Activated T-helper 17 cell treated with anti-CD3 and anti-CD28 coated beads, Interleukin-2, amount 50 U/mL, for 72 hours (primary cell): ENCODE data around the gene CEP85. TPM values are rescaled to one million over a fixed set of nuclear protein-coding genes. Genes with fewer than 3 reads are reported as not detected.

Experiments
- ATAC-seq: fragments of 150-1000 bp; cut with Tn5 transposase; replicated peaks from 2 replicates; pipeline ENCODE4 v1.10.0; 2021; ENCODE audit warnings: mild to moderate bottlenecking, moderate library complexity
- H3K27ac Mint-ChIP-seq: one replicate; pipeline ENCODE4 v1.8.0; 2022; ENCODE audit warnings: mixed read lengths
- H3K27me3 Mint-ChIP-seq: one replicate; pipeline ENCODE4 v1.8.0; 2022; ENCODE audit warnings: mixed read lengths
- H3K36me3 Mint-ChIP-seq: one replicate; pipeline ENCODE4 v1.8.0; 2022; ENCODE audit warnings: low read depth, mild to moderate bottlenecking, mixed read lengths
- H3K4me1 Mint-ChIP-seq: one replicate; pipeline ENCODE4 v1.8.0; 2022; ENCODE audit warnings: mixed read lengths
- H3K4me3 Mint-ChIP-seq: one replicate; pipeline ENCODE4 v1.8.0; 2022; ENCODE audit warnings: mild to moderate bottlenecking, mixed read lengths
- H3K9me3 Mint-ChIP-seq: one replicate; pipeline ENCODE4 v1.8.0; 2022; ENCODE audit warnings: mixed read lengths
- total RNA-seq, 2 donors: library from RNA; stranded (reverse); gene quantifications; one replicate each; pipeline ENCODE4 v1.2.3, GENCODE V29; 2022

Gene CEP85, protein sequence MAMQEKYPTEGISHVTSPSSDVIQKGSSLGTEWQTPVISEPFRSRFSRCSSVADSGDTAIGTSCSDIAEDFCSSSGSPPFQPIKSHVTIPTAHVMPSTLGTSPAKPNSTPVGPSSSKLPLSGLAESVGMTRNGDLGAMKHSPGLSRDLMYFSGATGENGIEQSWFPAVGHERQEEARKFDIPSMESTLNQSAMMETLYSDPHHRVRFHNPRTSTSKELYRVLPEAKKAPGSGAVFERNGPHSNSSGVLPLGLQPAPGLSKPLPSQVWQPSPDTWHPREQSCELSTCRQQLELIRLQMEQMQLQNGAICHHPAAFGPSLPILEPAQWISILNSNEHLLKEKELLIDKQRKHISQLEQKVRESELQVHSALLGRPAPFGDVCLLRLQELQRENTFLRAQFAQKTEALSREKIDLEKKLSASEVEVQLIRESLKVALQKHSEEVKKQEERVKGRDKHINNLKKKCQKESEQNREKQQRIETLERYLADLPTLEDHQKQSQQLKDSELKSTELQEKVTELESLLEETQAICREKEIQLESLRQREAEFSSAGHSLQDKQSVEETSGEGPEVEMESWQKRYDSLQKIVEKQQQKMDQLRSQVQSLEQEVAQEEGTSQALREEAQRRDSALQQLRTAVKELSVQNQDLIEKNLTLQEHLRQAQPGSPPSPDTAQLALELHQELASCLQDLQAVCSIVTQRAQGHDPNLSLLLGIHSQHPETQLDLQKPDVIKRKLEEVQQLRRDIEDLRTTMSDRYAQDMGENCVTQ
- total RNA-seq: 10 to 100 TPM; 34.8 to 37.7 TPM

DNA sequence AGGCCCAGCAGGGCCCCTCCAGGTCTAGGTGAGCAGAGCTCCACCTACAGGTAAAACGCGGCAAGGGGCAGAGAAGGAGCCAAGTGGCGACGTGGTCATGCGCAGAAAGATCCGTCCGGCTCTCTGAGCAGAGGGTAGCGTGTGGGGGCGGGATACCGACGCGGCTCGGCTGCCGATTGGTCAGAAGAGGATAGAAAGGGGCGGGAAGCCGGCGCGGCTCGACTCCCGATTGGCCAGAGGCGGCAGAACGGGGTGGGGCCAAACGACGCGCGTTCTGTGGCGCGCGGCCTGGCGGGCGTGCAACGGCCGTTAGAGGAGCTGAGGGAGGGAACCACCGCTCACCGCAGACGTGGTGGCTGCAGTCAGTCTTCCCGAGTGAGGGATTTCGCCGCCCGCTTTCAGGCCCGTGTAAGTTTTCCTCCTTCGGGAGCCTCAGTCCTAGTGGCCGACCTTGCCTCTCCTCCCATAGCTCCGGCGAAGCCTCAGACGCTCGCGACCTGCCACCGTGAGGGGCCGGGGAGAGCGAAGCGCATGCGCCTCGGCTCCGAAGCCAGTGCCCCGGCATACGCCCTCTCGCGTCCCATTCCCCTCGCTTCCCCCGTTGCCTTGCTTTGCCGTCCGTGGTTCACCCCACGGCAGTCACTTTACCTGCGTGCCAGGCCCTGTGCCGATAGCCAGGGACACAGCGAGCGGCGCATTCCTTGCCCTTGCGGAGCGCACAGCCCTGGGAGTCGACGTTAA lies at the start of gene CEP85:
Gene CEP85 (plus strand): TSS at position 298 of the 741 bp plus-strand sequence. CDS start 5,584 bp downstream, outside the sequence.
- H3K4me3 Mint-ChIP-seq: peak within 1 kb of the TSS; percentile 99
- ATAC-seq: peak; percentile 96
- peaks cover 14% of the 10 kb centered on the region for H3K36me3 Mint-ChIP-seq

GRCh38 chr1:26184883-26185282 lies 49.1 kb upstream of the CEP85 start:
- no peaks in the 10 kb centered on the region for H3K27me3 Mint-ChIP-seq
- H3K4me3 Mint-ChIP-seq: no peak overlapping the region
- H3K36me3 Mint-ChIP-seq: no peaks in the 10 kb centered on the region
- no peaks in the 10 kb centered on the region for H3K4me1 Mint-ChIP-seq
- no peaks in the 10 kb centered on the region for H3K9me3 Mint-ChIP-seq
- H3K27ac Mint-ChIP-seq: no peak overlapping the region
- no peak for ATAC-seq

More for the DNA sequence above, at the start of gene CEP85:
- H3K9me3 Mint-ChIP-seq: no peaks in the 10 kb centered on the region
- peak within 1 kb of the TSS; percentile 96 for H3K27ac Mint-ChIP-seq
- H3K4me1 Mint-ChIP-seq: peaks cover 15% of the 10 kb centered on the region
- H3K27me3 Mint-ChIP-seq: no peaks in the 10 kb centered on the region

DNA sequence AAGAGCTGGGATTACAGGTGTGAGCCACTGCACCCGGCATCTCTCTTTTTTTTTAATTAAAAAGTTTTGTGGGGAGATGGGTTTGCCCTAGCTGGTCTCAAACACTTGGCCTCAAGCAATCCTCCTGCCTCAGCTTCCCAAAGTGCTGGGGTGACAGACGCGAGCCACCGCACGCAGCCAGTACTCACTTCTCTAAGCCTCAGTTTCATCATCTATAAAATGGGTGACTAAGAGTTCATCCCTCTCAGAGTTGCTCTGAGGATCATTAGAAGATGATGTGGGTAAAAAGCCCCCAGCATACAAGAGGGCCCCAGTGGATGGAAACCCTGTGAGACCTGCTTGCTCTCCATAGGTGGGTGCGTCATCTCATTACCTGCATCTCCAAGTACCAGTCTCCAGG lies 46.1 kb upstream of the CEP85 start:
- Mint-ChIP-seq H3K27me3 (no peaks in the 10 kb centered on the region), H3K36me3 (no peaks in the 10 kb centered on the region)

GRCh38 chr1:26188477-26188876 lies 45.5 kb upstream of the CEP85 start:
- ATAC-seq: no peak
- Mint-ChIP-seq H3K9me3 (no peaks in the 10 kb centered on the region), H3K27me3 (no peaks in the 10 kb centered on the region), H3K4me1 (peaks cover 9% of the 10 kb centered on the region), H3K27ac (no peak overlapping the region), H3K4me3 (no peak overlapping the region), H3K36me3 (no peaks in the 10 kb centered on the region)

More for the DNA sequence above, 46.1 kb upstream of the CEP85 start:
- Mint-ChIP-seq H3K4me1 (peaks cover 9% of the 10 kb centered on the region), H3K9me3 (no peaks in the 10 kb centered on the region), H3K4me3 (no peak overlapping the region), H3K27ac (no peak overlapping the region)
- no peak for ATAC-seq

DNA sequence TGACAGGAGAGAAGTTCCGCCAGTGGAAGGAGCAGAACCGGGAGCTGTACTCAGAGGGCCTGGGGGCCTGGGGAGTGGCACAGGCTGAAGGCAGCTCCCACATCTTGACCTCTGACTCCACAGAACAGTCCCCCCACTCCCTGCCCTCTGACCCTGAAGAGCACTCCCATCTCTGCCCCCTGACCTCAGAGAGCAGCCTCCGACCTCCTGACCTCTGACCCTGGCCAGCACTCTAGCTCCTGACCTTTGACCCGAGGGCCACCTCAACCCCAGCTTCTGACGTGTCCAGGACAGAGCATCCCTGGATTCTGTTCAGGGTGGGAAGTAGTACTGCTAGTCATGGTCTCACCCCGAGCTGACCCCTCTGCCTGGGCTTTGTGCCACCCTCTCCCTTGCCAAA lies 44.7 kb upstream of the CEP85 start:
- Mint-ChIP-seq H3K27me3 (no peaks in the 10 kb centered on the region), H3K4me3 (no peak overlapping the region), H3K27ac (peak overlapping the region; percentile 38), H3K4me1 (peaks cover 9% of the 10 kb centered on the region), H3K36me3 (no peaks in the 10 kb centered on the region), H3K9me3 (no peaks in the 10 kb centered on the region)
- ATAC-seq: no peak

GRCh38 chr1:26189751-26190275 lies 44.2 kb upstream of the CEP85 start:
- Mint-ChIP-seq H3K27ac (peak overlapping the region; percentile 38), H3K4me1 (peaks cover 9% of the 10 kb centered on the region), H3K4me3 (no peak overlapping the region), H3K27me3 (no peaks in the 10 kb centered on the region), H3K9me3 (no peaks in the 10 kb centered on the region), H3K36me3 (no peaks in the 10 kb centered on the region)
- no peak for ATAC-seq

DNA sequence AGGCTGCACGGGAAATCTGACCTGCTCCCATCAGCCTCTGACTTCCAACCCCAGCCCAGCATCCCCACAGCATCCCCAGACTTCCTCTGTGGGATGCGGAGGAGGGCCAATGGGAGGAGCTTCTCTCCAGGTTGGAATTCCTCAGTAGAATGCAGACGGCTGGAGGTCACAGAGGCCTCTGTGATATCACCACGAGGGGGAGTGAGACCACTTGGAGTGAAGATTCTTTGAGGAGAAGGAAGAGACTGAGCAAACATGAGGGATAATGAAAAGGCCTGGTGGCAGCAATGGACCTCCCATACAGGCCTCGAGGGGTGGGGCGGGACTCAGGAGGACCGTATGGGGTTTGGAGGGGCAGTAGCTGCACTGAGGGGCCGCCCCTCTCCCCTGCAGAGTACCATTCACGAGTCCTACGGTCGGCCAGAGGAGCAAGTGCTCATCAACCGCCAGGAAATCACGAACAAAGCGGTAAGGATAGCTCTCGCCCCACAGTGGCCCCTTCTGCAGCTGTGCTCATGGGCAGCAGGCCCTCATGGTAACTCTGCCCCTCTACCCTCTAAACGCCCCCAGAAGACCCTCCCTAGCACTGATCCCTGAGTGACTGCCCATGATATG lies 43.5 kb upstream of the CEP85 start, which contains the start of gene CATSPER4:
Gene CATSPER4 (plus strand): TSS at position 230 of the 615 bp plus-strand sequence. CDS start 26 bp downstream, at position 256.
- no peaks in the 10 kb centered on the region for H3K36me3 Mint-ChIP-seq
- peaks cover 9% of the 10 kb centered on the region for H3K4me1 Mint-ChIP-seq
- H3K27me3 Mint-ChIP-seq: no peaks in the 10 kb centered on the region
- H3K27ac Mint-ChIP-seq: peak within 1 kb of the TSS; percentile 38
- no peak within 1 kb of the TSS for H3K4me3 Mint-ChIP-seq
- ATAC-seq: no peak
- H3K9me3 Mint-ChIP-seq: no peaks in the 10 kb centered on the region

DNA sequence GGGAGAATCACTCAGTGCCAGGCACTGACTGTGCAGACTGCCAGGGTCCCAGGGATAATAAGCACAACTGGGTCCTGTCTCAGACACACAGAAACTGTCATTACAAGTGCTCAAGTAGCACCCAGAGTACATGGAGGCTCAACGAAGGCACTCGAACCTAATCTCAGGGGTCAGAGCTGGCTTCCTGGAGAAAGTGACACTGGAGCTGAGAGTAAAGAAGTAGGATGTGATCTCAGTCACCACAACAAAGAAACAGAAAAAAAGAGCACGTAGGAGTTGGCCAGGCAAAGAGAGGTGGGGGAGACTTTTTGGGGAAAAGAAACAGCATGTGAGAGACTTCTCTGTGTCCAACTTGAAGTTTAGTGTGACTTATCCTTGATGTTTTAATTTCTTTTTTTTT lies 42.3 kb upstream of the CEP85 start:
- Mint-ChIP-seq H3K36me3 (no peaks in the 10 kb centered on the region), H3K4me3 (peak overlapping the region; percentile 39), H3K27ac (peak overlapping the region; percentile 77), H3K4me1 (peaks cover 9% of the 10 kb centered on the region), H3K27me3 (no peaks in the 10 kb centered on the region), H3K9me3 (no peaks in the 10 kb centered on the region)
- ATAC-seq: peak; percentile 82

DNA sequence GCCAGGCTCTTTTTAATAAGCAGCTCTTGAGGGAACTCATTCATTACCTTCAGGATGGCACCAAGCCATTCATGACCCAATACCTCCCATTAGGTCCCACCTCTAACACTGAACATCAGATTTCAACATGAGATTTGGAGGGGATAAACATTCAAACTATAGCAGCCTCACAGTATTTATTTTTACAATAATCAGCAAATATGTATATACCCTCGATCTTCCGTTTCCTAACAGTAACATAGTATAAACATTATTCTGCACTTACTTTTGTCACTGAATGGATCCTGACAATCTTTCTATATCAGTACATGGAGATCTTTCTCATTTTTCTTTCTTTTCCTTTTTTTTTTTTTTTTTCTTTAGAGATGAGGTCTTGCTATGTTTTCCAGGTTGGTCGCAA lies 38.2 kb upstream of the CEP85 start:
- H3K9me3 Mint-ChIP-seq: no peaks in the 10 kb centered on the region
- H3K4me1 Mint-ChIP-seq: peaks cover 14% of the 10 kb centered on the region
- H3K4me3 Mint-ChIP-seq: no peak overlapping the region
- H3K36me3 Mint-ChIP-seq: no peaks in the 10 kb centered on the region
- ATAC-seq: no peak
- H3K27ac Mint-ChIP-seq: no peak overlapping the region
- H3K27me3 Mint-ChIP-seq: no peaks in the 10 kb centered on the region

GRCh38 chr1:26197301-26197700 lies 36.7 kb upstream of the CEP85 start:
- Mint-ChIP-seq H3K9me3 (no peaks in the 10 kb centered on the region), H3K27ac (no peak overlapping the region), H3K4me1 (peaks cover 12% of the 10 kb centered on the region), H3K36me3 (no peaks in the 10 kb centered on the region), H3K27me3 (no peaks in the 10 kb centered on the region), H3K4me3 (no peak overlapping the region)
- ATAC-seq: no peak

DNA sequence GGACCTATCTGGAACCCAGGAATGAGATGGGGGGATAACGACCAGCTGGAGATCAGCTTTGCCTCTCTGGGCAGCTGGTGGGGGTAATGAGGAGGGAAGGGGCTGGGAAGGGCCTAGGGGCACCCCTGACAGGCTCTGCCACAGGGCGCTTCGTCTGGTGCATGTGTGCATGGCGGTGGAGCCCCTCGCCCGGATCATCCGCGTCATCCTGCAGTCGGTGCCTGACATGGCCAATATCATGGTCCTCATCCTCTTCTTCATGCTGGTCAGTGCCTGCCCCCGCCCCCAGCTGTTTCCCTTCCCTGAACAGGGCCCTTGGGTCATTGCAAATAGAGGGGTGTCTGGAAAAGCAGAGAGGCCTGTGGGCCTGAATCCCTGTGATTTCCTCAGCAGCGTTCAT lies 36.2 kb upstream of the CEP85 start:
- Mint-ChIP-seq H3K4me3 (no peak overlapping the region), H3K4me1 (peaks cover 17% of the 10 kb centered on the region)
- ATAC-seq: no peak

DNA sequence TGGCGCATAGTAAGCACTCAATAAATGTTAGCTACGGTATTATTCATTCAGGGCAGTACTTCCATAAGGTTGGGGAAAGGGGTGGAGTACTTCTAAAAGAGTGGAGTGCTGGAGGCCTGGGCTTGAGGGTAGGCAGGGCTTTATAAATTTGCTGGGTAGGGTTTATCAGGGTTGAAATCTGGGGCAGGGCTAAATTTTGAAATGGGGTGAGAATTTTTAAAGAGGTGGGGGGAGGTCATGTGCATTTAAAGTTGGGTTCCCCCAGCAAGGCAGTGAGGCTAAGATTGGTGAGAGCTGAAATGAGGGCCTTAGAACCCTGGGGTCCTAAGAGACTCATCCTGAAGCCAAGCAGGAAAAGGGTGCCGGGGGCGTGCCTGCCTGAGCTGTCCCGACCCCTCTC lies 33.6 kb upstream of the CEP85 start:
- H3K4me3 Mint-ChIP-seq: peak overlapping the region; percentile 62
- no peak for ATAC-seq
- no peaks in the 10 kb centered on the region for H3K9me3 Mint-ChIP-seq
- H3K27me3 Mint-ChIP-seq: no peaks in the 10 kb centered on the region
- H3K27ac Mint-ChIP-seq: peak overlapping the region; percentile 89
- H3K4me1 Mint-ChIP-seq: peaks cover 23% of the 10 kb centered on the region
- no peaks in the 10 kb centered on the region for H3K36me3 Mint-ChIP-seq

More for the DNA sequence above, 36.2 kb upstream of the CEP85 start:
- no peaks in the 10 kb centered on the region for H3K36me3 Mint-ChIP-seq
- no peak overlapping the region for H3K27ac Mint-ChIP-seq
- H3K27me3 Mint-ChIP-seq: no peaks in the 10 kb centered on the region
- no peaks in the 10 kb centered on the region for H3K9me3 Mint-ChIP-seq

- Mint-ChIP-seq H3K4me3 (no peak overlapping the region), H3K27me3 (no peaks in the 10 kb centered on the region)
These were observed 30.2 kb upstream of the CEP85 start for GRCh38 chr1:26203642-26204318.

More at GRCh38 chr1:26203642-26204318, 30.2 kb upstream of the CEP85 start:
- Mint-ChIP-seq H3K9me3 (no peaks in the 10 kb centered on the region), H3K27ac (no peak overlapping the region), H3K36me3 (no peaks in the 10 kb centered on the region), H3K4me1 (peaks cover 23% of the 10 kb centered on the region)
- ATAC-seq: no peak
